ENCODE results near the gene CERK.

DNA sequence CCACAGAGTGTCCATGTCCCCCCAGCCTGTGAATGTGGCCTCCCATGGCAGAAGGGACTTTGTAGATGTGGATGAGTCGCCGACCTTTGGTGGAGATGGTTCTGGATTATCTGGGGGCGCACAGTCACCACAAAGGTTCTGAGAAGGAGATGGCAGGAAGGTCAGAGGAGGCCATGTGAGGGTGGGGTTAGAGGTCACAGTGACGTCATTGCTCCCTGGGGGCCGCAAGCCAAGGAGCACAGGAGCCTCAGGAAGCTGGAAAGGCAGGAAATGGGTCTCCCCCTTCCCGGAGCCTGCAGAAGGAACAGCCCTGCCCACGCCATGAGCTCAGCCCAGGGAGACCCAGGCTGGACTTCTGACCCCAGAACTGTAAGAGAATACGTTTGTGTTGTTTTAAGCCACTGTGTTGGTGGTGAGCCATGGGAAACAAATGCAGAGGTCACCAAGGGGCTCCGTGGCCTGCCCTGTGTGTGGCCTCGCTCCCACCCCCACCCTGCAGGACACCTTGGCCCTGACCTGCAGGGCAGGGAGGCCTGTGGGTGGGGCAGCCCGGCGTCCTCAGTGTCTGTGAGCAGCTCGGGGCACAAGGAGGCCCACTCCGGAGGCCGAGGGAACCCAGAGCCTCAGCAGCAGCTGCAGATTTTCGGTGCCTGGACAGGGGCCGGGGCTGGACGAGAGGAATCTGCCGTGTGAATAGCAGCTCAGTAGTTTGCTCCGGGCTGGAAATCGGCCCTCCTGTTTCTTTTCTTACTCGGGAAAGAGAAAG is 85.8 kb downstream of the CERK start:
- TF ChIP-seq, protein P1, sequence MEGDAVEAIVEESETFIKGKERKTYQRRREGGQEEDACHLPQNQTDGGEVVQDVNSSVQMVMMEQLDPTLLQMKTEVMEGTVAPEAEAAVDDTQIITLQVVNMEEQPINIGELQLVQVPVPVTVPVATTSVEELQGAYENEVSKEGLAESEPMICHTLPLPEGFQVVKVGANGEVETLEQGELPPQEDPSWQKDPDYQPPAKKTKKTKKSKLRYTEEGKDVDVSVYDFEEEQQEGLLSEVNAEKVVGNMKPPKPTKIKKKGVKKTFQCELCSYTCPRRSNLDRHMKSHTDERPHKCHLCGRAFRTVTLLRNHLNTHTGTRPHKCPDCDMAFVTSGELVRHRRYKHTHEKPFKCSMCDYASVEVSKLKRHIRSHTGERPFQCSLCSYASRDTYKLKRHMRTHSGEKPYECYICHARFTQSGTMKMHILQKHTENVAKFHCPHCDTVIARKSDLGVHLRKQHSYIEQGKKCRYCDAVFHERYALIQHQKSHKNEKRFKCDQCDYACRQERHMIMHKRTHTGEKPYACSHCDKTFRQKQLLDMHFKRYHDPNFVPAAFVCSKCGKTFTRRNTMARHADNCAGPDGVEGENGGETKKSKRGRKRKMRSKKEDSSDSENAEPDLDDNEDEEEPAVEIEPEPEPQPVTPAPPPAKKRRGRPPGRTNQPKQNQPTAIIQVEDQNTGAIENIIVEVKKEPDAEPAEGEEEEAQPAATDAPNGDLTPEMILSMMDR (IDR thresholded peaks at IDR 0.05) = no peak
- TF ChIP-seq POLR2A (IDR thresholded peaks at IDR 0.05) = no peak

Measured in heart left ventricle (tissue), 13 donors.